Retinal pigment epithelial cell (primary cell): ENCODE data around the gene SETD3.

ENCODE experiments used
- DNase-seq: peaks from one replicate; pipeline ENCODE4 v3.0.0-alpha.2; 2010; ENCODE audit warnings: low read depth
- H3K4me3 ChIP-seq: 2 replicates; pipeline ENCODE4 v1.5.1; 2011; ENCODE audit warnings: mild to moderate bottlenecking, low read length, control low read depth, moderate library complexity
- TF ChIP-seq, protein P1 (sequence below): conservative IDR thresholded peaks from 2 replicates; pipeline ENCODE4 v1.5.1; 2011; ENCODE audit warnings: low read depth, low read length, control low read depth, inconsistent platforms

The SETD3 gene

DNA sequence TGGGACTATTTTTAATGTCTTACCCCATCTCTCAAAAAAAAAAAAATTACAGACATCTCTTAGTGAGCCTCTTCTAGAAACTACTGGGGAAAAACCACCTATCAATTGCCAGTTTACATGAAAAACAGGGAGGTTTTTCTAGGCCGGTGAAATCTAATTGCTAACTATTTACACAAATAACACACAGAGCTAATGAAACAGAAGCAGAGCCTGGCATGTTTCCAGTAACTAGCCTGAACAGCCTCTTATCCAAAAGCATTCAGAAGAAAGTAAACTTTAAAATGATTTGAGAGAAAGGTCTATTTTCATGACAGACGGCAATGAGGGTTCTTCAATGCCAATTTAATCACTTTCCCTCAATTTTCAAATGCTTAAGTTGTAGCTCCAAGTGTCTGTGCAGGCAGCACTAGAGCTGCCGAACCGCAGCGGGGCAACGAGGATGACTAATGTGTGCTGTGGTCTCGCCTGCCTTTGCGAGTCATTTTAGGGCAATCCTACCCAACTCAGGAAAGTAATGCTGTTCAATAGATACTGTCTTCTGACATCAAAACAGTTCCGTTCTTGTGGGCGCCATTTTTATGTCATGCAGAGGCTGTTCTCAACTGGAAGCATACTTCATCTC lies 84.6 kb downstream of the SETD3 start:
- H3K4me3 ChIP-seq, result no peak overlapping the region
- DNase-seq, result no peak
- TF ChIP-seq, protein P1, sequence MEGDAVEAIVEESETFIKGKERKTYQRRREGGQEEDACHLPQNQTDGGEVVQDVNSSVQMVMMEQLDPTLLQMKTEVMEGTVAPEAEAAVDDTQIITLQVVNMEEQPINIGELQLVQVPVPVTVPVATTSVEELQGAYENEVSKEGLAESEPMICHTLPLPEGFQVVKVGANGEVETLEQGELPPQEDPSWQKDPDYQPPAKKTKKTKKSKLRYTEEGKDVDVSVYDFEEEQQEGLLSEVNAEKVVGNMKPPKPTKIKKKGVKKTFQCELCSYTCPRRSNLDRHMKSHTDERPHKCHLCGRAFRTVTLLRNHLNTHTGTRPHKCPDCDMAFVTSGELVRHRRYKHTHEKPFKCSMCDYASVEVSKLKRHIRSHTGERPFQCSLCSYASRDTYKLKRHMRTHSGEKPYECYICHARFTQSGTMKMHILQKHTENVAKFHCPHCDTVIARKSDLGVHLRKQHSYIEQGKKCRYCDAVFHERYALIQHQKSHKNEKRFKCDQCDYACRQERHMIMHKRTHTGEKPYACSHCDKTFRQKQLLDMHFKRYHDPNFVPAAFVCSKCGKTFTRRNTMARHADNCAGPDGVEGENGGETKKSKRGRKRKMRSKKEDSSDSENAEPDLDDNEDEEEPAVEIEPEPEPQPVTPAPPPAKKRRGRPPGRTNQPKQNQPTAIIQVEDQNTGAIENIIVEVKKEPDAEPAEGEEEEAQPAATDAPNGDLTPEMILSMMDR, result no peak

- TF ChIP-seq, protein P1, result no peak
- no peak for DNase-seq
- no peak overlapping the region for H3K4me3 ChIP-seq
Measured at GRCh38 chr14:99394602-99395156, 86.0 kb downstream of the SETD3 start.

GRCh38 chr14:99393059-99393655 lies 87.5 kb downstream of the SETD3 start:
- DNase-seq, result no peak
- H3K4me3 ChIP-seq, result no peak overlapping the region
- TF ChIP-seq, protein P1, result peak; percentile 96

- no peak overlapping the region for H3K4me3 ChIP-seq
- TF ChIP-seq, protein P1, result no peak
- DNase-seq, result no peak
Measured at GRCh38 chr14:99391671-99392070, 89.0 kb downstream of the SETD3 start.

- TF ChIP-seq, protein P1, result peak; percentile 89
- no peak for DNase-seq
- no peak overlapping the region for H3K4me3 ChIP-seq
Measured at GRCh38 chr14:99389174-99389826, 91.4 kb downstream of the SETD3 start.

DNA sequence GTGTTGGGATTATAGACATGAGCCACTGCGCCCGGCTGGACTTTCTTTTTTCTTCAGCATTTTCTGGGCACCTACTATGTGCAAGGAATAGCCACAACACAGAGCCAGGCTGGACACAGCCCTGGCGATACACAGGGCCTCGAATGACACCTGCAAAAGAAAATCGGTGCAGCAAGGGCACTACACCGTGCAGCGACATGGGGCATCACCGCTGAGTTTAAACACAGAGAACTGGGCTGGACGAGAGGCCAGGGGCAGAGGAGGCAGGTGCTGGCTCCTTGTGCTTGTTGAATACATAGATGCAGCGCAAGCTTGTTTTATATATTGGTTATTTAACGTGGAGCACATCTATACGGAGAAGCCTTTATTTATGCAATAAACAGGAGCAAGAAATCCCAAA lies 92.4 kb downstream of the SETD3 start:
- no peak for DNase-seq
- no peak overlapping the region for H3K4me3 ChIP-seq
- TF ChIP-seq, protein P1, result no peak

DNA sequence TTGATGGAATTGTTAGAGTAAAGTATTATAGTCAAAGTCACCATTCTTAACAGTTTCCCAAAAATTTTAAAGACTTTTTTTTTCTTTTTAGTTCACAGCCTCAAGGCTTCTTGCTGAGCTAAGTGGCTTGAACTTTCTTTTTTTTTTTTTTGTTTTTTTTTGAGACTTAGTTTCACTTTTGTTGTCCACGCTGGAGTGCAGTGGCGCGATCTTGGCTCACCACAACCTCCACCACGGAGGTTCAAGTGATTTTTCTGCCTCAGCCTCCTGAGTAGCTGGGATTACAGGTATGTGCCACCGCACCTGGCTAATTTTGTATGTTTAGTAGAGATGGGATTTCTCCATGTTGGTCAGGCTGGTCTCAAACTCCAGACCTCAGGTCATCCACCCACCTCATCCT lies 92.8 kb downstream of the SETD3 start:
- H3K4me3 ChIP-seq, result no peak overlapping the region
- DNase-seq, result no peak
- TF ChIP-seq, protein P1, result no peak
